ENCODE measurements around the gene NDUFV1.

- no peak for TF ChIP-seq NFIC (IDR thresholded peaks at IDR 0.05; ENCODE audit: borderline replicate concordance)
- no peak for TF ChIP-seq CTCF (IDR thresholded peaks at IDR 0.05)
- TF ChIP-seq, protein P1, sequence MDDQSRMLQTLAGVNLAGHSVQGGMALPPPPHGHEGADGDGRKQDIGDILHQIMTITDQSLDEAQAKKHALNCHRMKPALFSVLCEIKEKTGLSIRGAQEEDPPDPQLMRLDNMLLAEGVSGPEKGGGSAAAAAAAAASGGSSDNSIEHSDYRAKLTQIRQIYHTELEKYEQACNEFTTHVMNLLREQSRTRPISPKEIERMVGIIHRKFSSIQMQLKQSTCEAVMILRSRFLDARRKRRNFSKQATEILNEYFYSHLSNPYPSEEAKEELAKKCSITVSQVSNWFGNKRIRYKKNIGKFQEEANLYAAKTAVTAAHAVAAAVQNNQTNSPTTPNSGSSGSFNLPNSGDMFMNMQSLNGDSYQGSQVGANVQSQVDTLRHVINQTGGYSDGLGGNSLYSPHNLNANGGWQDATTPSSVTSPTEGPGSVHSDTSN (IDR thresholded peaks at IDR 0.05): no peak
- TF ChIP-seq GABPA (IDR thresholded peaks at IDR 0.05; ENCODE audit: low read depth): no peak
- TF ChIP-seq EZH2phosphoT487 (IDR thresholded peaks at IDR 0.05; ENCODE audit: borderline replicate concordance, low read depth): no peak
- TF ChIP-seq TEAD4 (IDR thresholded peaks at IDR 0.05; ENCODE audit: borderline replicate concordance, insufficient read depth): no peak
- TF ChIP-seq GATA2 (CRISPR knock-in tag; IDR thresholded peaks at IDR 0.05): no peak
- no peak for TF ChIP-seq NRF1 (IDR thresholded peaks at IDR 0.05; ENCODE audit: low read depth, low read length)
- TF ChIP-seq RCOR1 (IDR thresholded peaks at IDR 0.05; ENCODE audit: low read length): no peak
- no peak for TF ChIP-seq RFX5 (IDR thresholded peaks at IDR 0.05; ENCODE audit: low read length)
- no peak for TF ChIP-seq TCF12 (IDR thresholded peaks at IDR 0.05)
- TF ChIP-seq EP300 (IDR thresholded peaks at IDR 0.05; ENCODE audit: borderline replicate concordance in 1 of 2, low read depth in 1 of 2, low read length in 1 of 2): no peak
- TF ChIP-seq, protein P2, sequence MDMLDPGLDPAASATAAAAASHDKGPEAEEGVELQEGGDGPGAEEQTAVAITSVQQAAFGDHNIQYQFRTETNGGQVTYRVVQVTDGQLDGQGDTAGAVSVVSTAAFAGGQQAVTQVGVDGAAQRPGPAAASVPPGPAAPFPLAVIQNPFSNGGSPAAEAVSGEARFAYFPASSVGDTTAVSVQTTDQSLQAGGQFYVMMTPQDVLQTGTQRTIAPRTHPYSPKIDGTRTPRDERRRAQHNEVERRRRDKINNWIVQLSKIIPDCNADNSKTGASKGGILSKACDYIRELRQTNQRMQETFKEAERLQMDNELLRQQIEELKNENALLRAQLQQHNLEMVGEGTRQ (IDR thresholded peaks at IDR 0.05; ENCODE audit: borderline replicate concordance, low read depth, low read length): no peak
- no peak for TF ChIP-seq REST (IDR thresholded peaks at IDR 0.05; ENCODE audit: low read depth, low read length)
These were observed 2.6 kb downstream of the NDUFV1 start for GRCh38 chr11:67609316-67609715.
